Esophagus squamous epithelium (tissue), 5 donors: Measurements from ENCODE around the gene EGFLAM. TPM values are rescaled to one million over a fixed set of nuclear protein-coding genes. Genes with fewer than 3 reads are reported as not detected.
A peak's percentile ranks its signal among the peaks of the same experiment; 100 is the strongest.

ENCODE experiments used
- DNase-seq: peaks from one replicate; lab custom pipeline; 2025; lab: John Stamatoyannopoulos, UW
- H3K27ac ChIP-seq, 4 donors: fragments of 200-600 bp; sonication (generic); one replicate each; pipeline ENCODE4 v1.5.1; 2016 to 2019; ENCODE audit warnings: mild to moderate bottlenecking in 1 of 4
- H3K27me3 ChIP-seq, 4 donors: fragments of 200-600 bp; sonication (generic); 1 replicate in 3 of 4; 2 replicates in 1 of 4; pipeline versions ENCODE4 v1.5.1 to v1.6.0; 2017 to 2021; ENCODE audit warnings: antibody characterized with exemption in 1 of 4
- H3K36me3 ChIP-seq, 3 donors: fragments of 200-600 bp; sonication (generic); one replicate each; pipeline ENCODE4 v1.5.1; 2016 to 2019
- H3K4me1 ChIP-seq, 3 donors: fragments of 200-600 bp; sonication (generic); one replicate each; pipeline ENCODE4 v1.5.1; 2017 to 2019
- H3K4me3 ChIP-seq, 4 donors: fragments of 200-600 bp; sonication (generic); 1 replicate in 3 of 4; 2 replicates in 1 of 4; pipeline ENCODE4 v1.5.1; 2016 to 2019; ENCODE audit warnings: mild to moderate bottlenecking in 2 of 4, moderate library complexity in 1 of 4
- H3K9me3 ChIP-seq, 3 donors: fragments of 200-600 bp; sonication (generic); one replicate each; pipeline ENCODE4 v1.5.1; 2016 to 2019
- POLR2A ChIP-seq, 4 donors: fragments of 450-650 bp; IDR thresholded peaks; one replicate each; pipeline ENCODE4 v1.6.1; 2017; ENCODE audit warnings: antibody characterized with exemption in 4 of 4, mild to moderate bottlenecking in 4 of 4, moderate library complexity in 3 of 4
- WGBS, 2 donors: methylation state at CpG; one replicate each; pipeline ENCODE4 v1.1.5; 2018; 5-methylcytosine and 5-hydroxymethylcytosine counted together
- intact Hi-C: fragments of 100-400 bp; cut with DNase I; formaldehyde crosslinking; loops from one replicate; pipeline ENCODE4 v1.15.0; 2022
- total RNA-seq, 4 donors: library from RNA; depleted of rRNA; stranded (reverse); fragments of >200 nt; gene quantifications; one replicate each; pipeline ENCODE4 v1.1.0, GENCODE V29; 2016
- TF ChIP-seq, protein P1 (sequence below), 6 experiments: fragments of 450-650 bp in 4 of 6; fragments of 200-600 bp in 2 of 6; sonication (generic) in 2 of 6; IDR thresholded peaks; one replicate each; pipeline ENCODE4 v1.5.1; 2016 to 2019; ENCODE audit warnings: antibody characterized with exemption in 6 of 6, mild to moderate bottlenecking in 4 of 6, moderate library complexity in 4 of 6
- donor health status: DM: yes; HTN: yes; CAD: no.

Gene EGFLAM
- total RNA-seq, 4 donors from 2014 or later, result 0.38 to 3.3 (median 1.7) TPM

- H3K27me3 ChIP-seq, result peaks cover 0 to 59% (median under 1%) of the 10 kb centered on the region in 4 donors
- no peak for TF ChIP-seq POLR2A (IDR thresholded peaks at IDR 0.05)
- TF ChIP-seq, protein P1, sequence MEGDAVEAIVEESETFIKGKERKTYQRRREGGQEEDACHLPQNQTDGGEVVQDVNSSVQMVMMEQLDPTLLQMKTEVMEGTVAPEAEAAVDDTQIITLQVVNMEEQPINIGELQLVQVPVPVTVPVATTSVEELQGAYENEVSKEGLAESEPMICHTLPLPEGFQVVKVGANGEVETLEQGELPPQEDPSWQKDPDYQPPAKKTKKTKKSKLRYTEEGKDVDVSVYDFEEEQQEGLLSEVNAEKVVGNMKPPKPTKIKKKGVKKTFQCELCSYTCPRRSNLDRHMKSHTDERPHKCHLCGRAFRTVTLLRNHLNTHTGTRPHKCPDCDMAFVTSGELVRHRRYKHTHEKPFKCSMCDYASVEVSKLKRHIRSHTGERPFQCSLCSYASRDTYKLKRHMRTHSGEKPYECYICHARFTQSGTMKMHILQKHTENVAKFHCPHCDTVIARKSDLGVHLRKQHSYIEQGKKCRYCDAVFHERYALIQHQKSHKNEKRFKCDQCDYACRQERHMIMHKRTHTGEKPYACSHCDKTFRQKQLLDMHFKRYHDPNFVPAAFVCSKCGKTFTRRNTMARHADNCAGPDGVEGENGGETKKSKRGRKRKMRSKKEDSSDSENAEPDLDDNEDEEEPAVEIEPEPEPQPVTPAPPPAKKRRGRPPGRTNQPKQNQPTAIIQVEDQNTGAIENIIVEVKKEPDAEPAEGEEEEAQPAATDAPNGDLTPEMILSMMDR (IDR thresholded peaks at IDR 0.05), result no peak
- intact Hi-C loops, result no loop called here
- H3K36me3 ChIP-seq, result no peaks in the 10 kb centered on the region
- H3K27ac ChIP-seq, result no peak overlapping the region
- no peak overlapping the region for H3K4me3 ChIP-seq
- H3K4me1 ChIP-seq, result peaks cover 0 to 1% (median 0%) of the 10 kb centered on the region in 3 donors
- no peaks in the 10 kb centered on the region for H3K9me3 ChIP-seq
- DNase-seq, result no peak
- WGBS, 2 donors, result 10 to 28% methylated on average over 2 to 4 of the region's 6 CpGs
Observed at GRCh38 chr5:38263983-38264382, 5.6 kb downstream of the EGFLAM start.

DNA sequence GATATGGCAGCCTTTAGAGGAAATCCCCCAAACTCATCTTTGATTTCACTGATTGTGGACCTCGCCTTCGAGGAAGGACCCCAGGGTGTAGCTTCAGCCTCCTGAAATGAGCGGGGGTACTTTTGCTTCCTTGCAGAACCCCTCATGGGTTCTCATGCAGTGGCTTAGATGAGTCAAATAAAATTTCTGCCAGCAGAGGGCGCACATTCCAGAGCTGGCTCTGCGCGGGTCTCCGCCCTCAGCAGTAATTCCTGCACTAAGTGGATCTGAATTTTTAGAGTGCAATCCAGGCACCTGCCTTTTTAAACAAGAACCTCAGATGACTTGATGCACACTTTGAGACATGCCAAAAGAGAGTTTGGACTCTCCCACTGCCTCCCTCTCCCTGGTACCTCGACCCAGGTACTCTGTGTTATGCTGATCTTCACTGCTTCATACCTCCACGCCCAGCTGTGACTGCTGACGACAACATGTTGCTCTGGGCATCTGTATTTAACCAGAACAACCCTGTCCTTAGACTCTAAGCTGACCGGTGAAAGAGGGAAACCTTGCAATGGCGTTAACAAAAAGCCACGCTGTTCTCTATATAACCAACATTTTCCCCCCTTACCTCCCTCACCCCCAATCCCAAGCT lies 7.3 kb downstream of the EGFLAM start:
- no peak for DNase-seq
- intact Hi-C loops, result no loop called here
- Histone ChIP-seq H3K9me3 (no peaks in the 10 kb centered on the region), H3K4me1 (no peaks in the 10 kb centered on the region), H3K36me3 (no peaks in the 10 kb centered on the region), H3K4me3 (no peak overlapping the region), H3K27me3 (peaks cover 0 to 43% (median 0%) of the 10 kb centered on the region in 4 donors), H3K27ac (no peak overlapping the region)
- TF ChIP-seq, protein P1 (IDR thresholded peaks at IDR 0.05), result peak; percentile 25 to 69 (median 50)
- TF ChIP-seq POLR2A (IDR thresholded peaks at IDR 0.05), result no peak
- 29 to 34% methylated on average over 7 to 13 of the region's 13 CpGs for WGBS, 2 donors

DNA sequence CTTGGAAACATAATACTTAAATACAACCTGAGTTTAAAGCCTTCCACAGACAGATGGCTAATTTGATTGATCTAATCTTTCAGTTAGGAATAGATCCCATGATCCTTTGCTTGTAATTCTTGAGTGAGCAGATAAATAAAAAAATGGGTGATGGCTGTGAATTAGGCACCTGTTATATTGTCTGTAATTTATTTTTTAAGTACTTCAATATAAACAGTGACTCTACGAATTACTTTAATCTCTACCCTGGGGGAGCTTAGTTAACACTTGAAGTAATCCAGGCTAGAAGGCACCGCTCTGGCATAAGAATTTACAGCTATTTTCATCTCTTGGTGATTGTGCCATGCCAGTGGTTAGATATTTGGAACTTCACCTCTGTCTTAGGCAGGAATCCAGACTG lies 9.0 kb downstream of the EGFLAM start:
- WGBS, 2 donors, result 44 to 45% methylated on average over 2 of the region's 2 CpGs
- Histone ChIP-seq H3K9me3 (no peaks in the 10 kb centered on the region), H3K4me3 (no peak overlapping the region), H3K27me3 (peaks cover 0 to 27% (median 0%) of the 10 kb centered on the region in 4 donors), H3K4me1 (no peaks in the 10 kb centered on the region), H3K36me3 (no peaks in the 10 kb centered on the region), H3K27ac (no peak overlapping the region)
- DNase-seq, result no peak
- TF ChIP-seq, protein P1 (IDR thresholded peaks at IDR 0.05), result no peak
- TF ChIP-seq POLR2A (IDR thresholded peaks at IDR 0.05), result no peak
- intact Hi-C loops, result no loop called here

- Histone ChIP-seq H3K27me3 (no peaks in the 10 kb centered on the region), H3K36me3 (no peaks in the 10 kb centered on the region), H3K4me3 (no peak overlapping the region), H3K4me1 (no peaks in the 10 kb centered on the region), H3K27ac (no peak overlapping the region), H3K9me3 (peaks cover 0 to 15% (median 8%) of the 10 kb centered on the region in 3 donors)
- intact Hi-C loops, result no loop called here
- DNase-seq, result no peak
- 77 to 81% methylated on average over 3 of the region's 3 CpGs for WGBS, 2 donors
- TF ChIP-seq, protein P1 (IDR thresholded peaks at IDR 0.05), result no peak
- TF ChIP-seq POLR2A (IDR thresholded peaks at IDR 0.05), result no peak
Observed at GRCh38 chr5:38273626-38274025, 15.3 kb downstream of the EGFLAM start.

- Histone ChIP-seq H3K9me3 (peaks cover 0 to 15% (median 8%) of the 10 kb centered on the region in 3 donors), H3K27me3 (no peaks in the 10 kb centered on the region), H3K27ac (no peak overlapping the region), H3K36me3 (no peaks in the 10 kb centered on the region), H3K4me3 (no peak overlapping the region), H3K4me1 (no peaks in the 10 kb centered on the region)
- TF ChIP-seq, protein P1 (IDR thresholded peaks at IDR 0.05), result no peak
- TF ChIP-seq POLR2A (IDR thresholded peaks at IDR 0.05), result no peak
- intact Hi-C loops, result no loop called here
- WGBS, 2 donors, result 59 to 65% methylated on average over 1 of the region's 1 CpG
- no peak for DNase-seq
Observed at GRCh38 chr5:38274370-38274769, 16.0 kb downstream of the EGFLAM start.
